CD4-positive, CD25-positive, alpha-beta regulatory T cell (primary cell): ENCODE measurements around the gene MRPL10. TPM values are rescaled to one million over a fixed set of nuclear protein-coding genes. Genes with fewer than 3 reads are reported as not detected.

Source experiments
- ATAC-seq, 2 donors: fragments of 150-1000 bp; cut with Tn5 transposase; one replicate each; pipeline ENCODE4 v1.10.0; 2021; ENCODE audit warnings: low read depth in 2 of 2, moderate number of reproducible peaks in 2 of 2, moderate library complexity in 1 of 2
- DNase-seq, 3 donors: peaks; one replicate each; pipeline versions ENCODE4 v3.0.0 to v3.0.0-alpha.2; 2012 to 2022; ENCODE audit warnings: mixed read lengths in 1 of 3
- H3K27ac ChIP-seq: one replicate; pipeline ENCODE4 v1.7.0; 2013; ENCODE audit warnings: mild to moderate bottlenecking, low read length; ENCODE audit not compliant: insufficient read depth, poor library complexity, severe bottlenecking
- H3K27me3 ChIP-seq: one replicate; pipeline ENCODE4 v1.7.0; 2013; ENCODE audit warnings: low read length; ENCODE audit not compliant: control insufficient read depth, insufficient read depth
- H3K36me3 ChIP-seq: one replicate; pipeline ENCODE4 v1.7.0; 2013; ENCODE audit warnings: mild to moderate bottlenecking, low read length, moderate library complexity; ENCODE audit not compliant: control insufficient read depth, insufficient read depth
- H3K4me1 ChIP-seq: 2 replicates; pipeline ENCODE4 v1.7.0; 2013; ENCODE audit warnings: mild to moderate bottlenecking, low read length; ENCODE audit not compliant: insufficient read depth, control insufficient read depth, poor library complexity, severe bottlenecking
- H3K4me3 ChIP-seq: one replicate; pipeline ENCODE4 v1.7.0; 2013; ENCODE audit warnings: low read depth, mild to moderate bottlenecking, low read length, moderate library complexity
- H3K9me3 ChIP-seq, 2 experiments: 1 replicate in 1 of 2; 2 replicates in 1 of 2; pipeline ENCODE4 v1.7.0; 2013; ENCODE audit warnings: low read length in 2 of 2, mild to moderate bottlenecking in 1 of 2, moderate library complexity in 1 of 2; ENCODE audit not compliant: control insufficient read depth in 2 of 2
- H3K27ac Mint-ChIP-seq, 3 donors: one replicate each; pipeline ENCODE4 v1.8.0; 2020 to 2022; ENCODE audit warnings: mild to moderate bottlenecking in 3 of 3, mixed read lengths in 3 of 3, moderate library complexity in 2 of 3
- H3K27me3 Mint-ChIP-seq: one replicate; pipeline ENCODE4 v1.8.0; 2022; ENCODE audit warnings: mild to moderate bottlenecking, mixed read lengths
- H3K36me3 Mint-ChIP-seq: one replicate; pipeline ENCODE4 v1.8.0; 2020; ENCODE audit warnings: mixed read lengths
- H3K4me1 Mint-ChIP-seq, 4 donors: one replicate each; pipeline ENCODE4 v1.8.0; 2020 to 2022; ENCODE audit warnings: mixed read lengths in 4 of 4, mild to moderate bottlenecking in 1 of 4
- H3K4me3 Mint-ChIP-seq, 4 donors: one replicate each; pipeline ENCODE4 v1.8.0; 2020 to 2022; ENCODE audit warnings: mild to moderate bottlenecking in 4 of 4, mixed read lengths in 4 of 4, moderate library complexity in 3 of 4
- H3K9me3 Mint-ChIP-seq, 7 donors: one replicate each; pipeline ENCODE4 v1.8.0; 2020 to 2022; ENCODE audit warnings: mixed read lengths in 7 of 7, mild to moderate bottlenecking in 3 of 7, moderate library complexity in 2 of 7
- polyA plus RNA-seq, 4 donors: library from polyadenylated mRNA; unstranded; fragments of 300-500 nt; fragmentation: Illumina TruSeq; gene quantifications; one replicate each; pipeline ENCODE4 v1.2.3, GENCODE V29; 2021
- total RNA-seq: library from RNA; stranded (reverse); gene quantifications from one replicate; pipeline ENCODE4 v1.2.3, GENCODE V29; 2022

MRPL10 gene
- total and polyA plus RNA-seq, 5 donors from 2014 or later: 40.8 to 58.8 (median 52.0) TPM

- no peaks in the 10 kb centered on the region for H3K36me3 ChIP-seq
- H3K27ac Mint-ChIP-seq: no peak overlapping the region
- no peak overlapping the region for H3K4me3 Mint-ChIP-seq
- peaks cover 11% of the 10 kb centered on the region for H3K27me3 ChIP-seq
- no peaks in the 10 kb centered on the region for H3K36me3 Mint-ChIP-seq
- DNase-seq: no peak
- H3K4me3 ChIP-seq: no peak overlapping the region
- peaks cover 0 to 1% (median 0%) of the 10 kb centered on the region in 7 donors for H3K9me3 Mint-ChIP-seq
- H3K4me1 Mint-ChIP-seq: no peaks in the 10 kb centered on the region
- H3K4me1 ChIP-seq: no peaks in the 10 kb centered on the region
- peaks cover 60% of the 10 kb centered on the region for H3K27me3 Mint-ChIP-seq
- H3K9me3 ChIP-seq: no peaks in the 10 kb centered on the region
- no peak overlapping the region for H3K27ac ChIP-seq
- ATAC-seq: no peak
Observed at GRCh38 chr17:47873200-47874090, 42.1 kb upstream of the MRPL10 start.

- H3K9me3 ChIP-seq: no peaks in the 10 kb centered on the region
- H3K36me3 ChIP-seq: no peaks in the 10 kb centered on the region
- Mint-ChIP-seq H3K4me3 (no peak overlapping the region), H3K27ac (no peak overlapping the region), H3K9me3 (peaks cover 0 to 1% (median 0%) of the 10 kb centered on the region in 7 donors), H3K27me3 (peaks cover 59% of the 10 kb centered on the region), H3K4me1 (no peaks in the 10 kb centered on the region), H3K36me3 (no peaks in the 10 kb centered on the region)
- no peak overlapping the region for H3K27ac ChIP-seq
- no peak for DNase-seq
- peaks cover 11% of the 10 kb centered on the region for H3K27me3 ChIP-seq
- no peak overlapping the region for H3K4me3 ChIP-seq
- no peaks in the 10 kb centered on the region for H3K4me1 ChIP-seq
- ATAC-seq: no peak
Observed at GRCh38 chr17:47872651-47873161, 41.4 kb upstream of the MRPL10 start.

- no peaks in the 10 kb centered on the region for H3K36me3 Mint-ChIP-seq
- Histone ChIP-seq H3K4me3 (no peak overlapping the region), H3K27me3 (peaks cover 11% of the 10 kb centered on the region), H3K4me1 (no peaks in the 10 kb centered on the region), H3K9me3 (no peaks in the 10 kb centered on the region), H3K36me3 (no peaks in the 10 kb centered on the region), H3K27ac (no peak overlapping the region)
- no peaks in the 10 kb centered on the region for H3K4me1 Mint-ChIP-seq
- H3K27me3 Mint-ChIP-seq: peaks cover 55% of the 10 kb centered on the region
- no peak overlapping the region for H3K4me3 Mint-ChIP-seq
- DNase-seq (no peak), ATAC-seq (no peak)
- peaks cover 0 to 1% (median 0%) of the 10 kb centered on the region in 7 donors for H3K9me3 Mint-ChIP-seq
- H3K27ac Mint-ChIP-seq: no peak overlapping the region
Observed at GRCh38 chr17:47872019-47872650, 40.8 kb upstream of the MRPL10 start.

- H3K27ac Mint-ChIP-seq: no peak overlapping the region
- H3K27ac ChIP-seq: no peak overlapping the region
Observed at GRCh38 chr17:47871048-47871447, 39.7 kb upstream of the MRPL10 start.

GRCh38 chr17:47870056-47870455 is 38.7 kb upstream of the MRPL10 start:
- Histone ChIP-seq H3K27me3 (peaks cover 11% of the 10 kb centered on the region), H3K4me1 (peaks cover 3% of the 10 kb centered on the region), H3K9me3 (no peaks in the 10 kb centered on the region), H3K4me3 (no peak overlapping the region), H3K36me3 (no peaks in the 10 kb centered on the region), H3K27ac (no peak overlapping the region)
- peak overlapping the region in 1 of 3 donors; percentile 14 for H3K27ac Mint-ChIP-seq
- H3K4me3 Mint-ChIP-seq: no peak overlapping the region
- H3K27me3 Mint-ChIP-seq: peaks cover 52% of the 10 kb centered on the region
- ATAC-seq: no peak
- peaks cover 0 to 5% (median 3%) of the 10 kb centered on the region in 4 donors for H3K4me1 Mint-ChIP-seq
- DNase-seq: no peak
- H3K36me3 Mint-ChIP-seq: no peaks in the 10 kb centered on the region
- H3K9me3 Mint-ChIP-seq: peaks cover 0 to 1% (median 0%) of the 10 kb centered on the region in 7 donors

More at GRCh38 chr17:47871048-47871447, 39.7 kb upstream of the MRPL10 start:
- DNase-seq (no peak), ATAC-seq (no peak)
- Histone ChIP-seq H3K9me3 (no peaks in the 10 kb centered on the region), H3K27me3 (peaks cover 11% of the 10 kb centered on the region), H3K36me3 (no peaks in the 10 kb centered on the region), H3K4me1 (no peaks in the 10 kb centered on the region), H3K4me3 (no peak overlapping the region)
- H3K4me1 Mint-ChIP-seq: peaks cover 0 to under 1% (median 0%) of the 10 kb centered on the region in 4 donors
- peaks cover 58% of the 10 kb centered on the region for H3K27me3 Mint-ChIP-seq
- H3K36me3 Mint-ChIP-seq: no peaks in the 10 kb centered on the region
- H3K4me3 Mint-ChIP-seq: no peak overlapping the region
- H3K9me3 Mint-ChIP-seq: peaks cover 0 to 1% (median 0%) of the 10 kb centered on the region in 7 donors

- Mint-ChIP-seq H3K4me3 (no peak overlapping the region), H3K27ac (no peak overlapping the region), H3K36me3 (no peaks in the 10 kb centered on the region), H3K4me1 (peaks cover 0 to 9% (median 7%) of the 10 kb centered on the region in 4 donors), H3K9me3 (peaks cover 0 to 1% (median 0%) of the 10 kb centered on the region in 7 donors), H3K27me3 (peaks cover 45% of the 10 kb centered on the region)
- H3K36me3 ChIP-seq: no peaks in the 10 kb centered on the region
- no peak for ATAC-seq
- no peak overlapping the region for H3K27ac ChIP-seq
- H3K27me3 ChIP-seq: peaks cover 11% of the 10 kb centered on the region
- H3K4me1 ChIP-seq: peaks cover 8% of the 10 kb centered on the region
- H3K9me3 ChIP-seq: no peaks in the 10 kb centered on the region
- no peak overlapping the region for H3K4me3 ChIP-seq
- DNase-seq: no peak
Observed at GRCh38 chr17:47869114-47869513, 37.8 kb upstream of the MRPL10 start.

- peaks cover 0 to 1% (median 0%) of the 10 kb centered on the region in 7 donors for H3K9me3 Mint-ChIP-seq
- Histone ChIP-seq H3K4me3 (no peak overlapping the region), H3K27ac (no peak overlapping the region), H3K27me3 (peaks cover 11% of the 10 kb centered on the region), H3K36me3 (no peaks in the 10 kb centered on the region), H3K4me1 (peaks cover 9% of the 10 kb centered on the region), H3K9me3 (no peaks in the 10 kb centered on the region)
- peaks cover 0 to 12% (median 8%) of the 10 kb centered on the region in 4 donors for H3K4me1 Mint-ChIP-seq
- ATAC-seq (no peak), DNase-seq (no peak)
- H3K27ac Mint-ChIP-seq: peak overlapping the region in 1 of 3 donors; percentile 21
- peaks cover 35% of the 10 kb centered on the region for H3K27me3 Mint-ChIP-seq
- no peak overlapping the region for H3K4me3 Mint-ChIP-seq
- H3K36me3 Mint-ChIP-seq: no peaks in the 10 kb centered on the region
Observed at GRCh38 chr17:47867813-47868533, 36.6 kb upstream of the MRPL10 start.
